Progenitor cell of endocrine pancreas (in vitro differentiated cells): Measurements from ENCODE around the gene SMARCAD1. TPM values are rescaled to one million over a fixed set of nuclear protein-coding genes. Genes with fewer than 3 reads are reported as not detected.
"Not testable (repeated sequence)": the region's sequence is repeated elsewhere in the genome, so short reads cannot be mapped to it uniquely, and the experiment has no call there.

Experiments used
- DNase-seq: peaks from one replicate; pipeline ENCODE4 v3.0.0; 2021; ENCODE audit warnings: low spot score; ENCODE audit not compliant: unreplicated experiment
- H3K27ac Mint-ChIP-seq: 2 replicates; pipeline ENCODE4 v1.8.0; 2021; ENCODE audit warnings: mild to moderate bottlenecking, moderate library complexity, mixed read lengths
- H3K27me3 Mint-ChIP-seq: 2 replicates; pipeline ENCODE4 v1.8.0; 2021; ENCODE audit warnings: mixed read lengths
- H3K36me3 Mint-ChIP-seq: 2 replicates; pipeline ENCODE4 v1.8.0; 2022; ENCODE audit warnings: mixed read lengths; ENCODE audit not compliant: insufficient read depth
- H3K4me1 Mint-ChIP-seq: 2 replicates; pipeline ENCODE4 v1.8.0; 2021; ENCODE audit warnings: low read depth, mixed read lengths
- H3K4me3 Mint-ChIP-seq: 2 replicates; pipeline ENCODE4 v1.8.0; 2021; ENCODE audit warnings: low read depth, mild to moderate bottlenecking, moderate library complexity, mixed read lengths
- H3K9me3 Mint-ChIP-seq: 2 replicates; pipeline ENCODE4 v1.8.0; 2021; ENCODE audit warnings: low read depth, mixed read lengths
- CTCF ChIP-seq: fragments of 200-600 bp; sonication (generic); IDR thresholded peaks from one replicate; pipeline ENCODE4 v1.5.0; 2021; ENCODE audit warnings: antibody characterized with exemption, mild to moderate bottlenecking; ENCODE audit not compliant: unreplicated experiment
- total RNA-seq: library from RNA; stranded (reverse); gene quantifications from 2 replicates; pipeline ENCODE4 v1.2.1, GENCODE V29; 2021

The SMARCAD1 gene
- total RNA-seq, 1 donor from 2014 or later, result 74.9 TPM

GRCh38 chr4:94307231-94307871 is 99.7 kb downstream of the SMARCAD1 start:
- Mint-ChIP-seq H3K36me3 (no peaks in the 10 kb centered on the region), H3K27me3 (no peaks in the 10 kb centered on the region), H3K9me3 (peaks cover 7% of the 10 kb centered on the region), H3K4me3 (no peak overlapping the region), H3K4me1 (peaks cover 8% of the 10 kb centered on the region), H3K27ac (no peak overlapping the region)
- TF ChIP-seq CTCF, result no peak
- no peak for DNase-seq

- H3K9me3 Mint-ChIP-seq, result peaks cover 34% of the 10 kb centered on the region
- H3K4me1 Mint-ChIP-seq, H3K27ac Mint-ChIP-seq, H3K4me3 Mint-ChIP-seq, H3K36me3 Mint-ChIP-seq, DNase-seq, H3K27me3 Mint-ChIP-seq: not testable (repeated sequence)
Observed at GRCh38 chr4:94319927-94320326, 112.3 kb downstream of the SMARCAD1 start.

- Mint-ChIP-seq H3K4me1 (no peaks in the 10 kb centered on the region), H3K27ac (no peak overlapping the region), H3K9me3 (peaks cover 39% of the 10 kb centered on the region), H3K4me3 (no peak overlapping the region), H3K36me3 (peaks cover 7% of the 10 kb centered on the region), H3K27me3 (peaks cover 4% of the 10 kb centered on the region)
- no peak for TF ChIP-seq CTCF
- no peak for DNase-seq
Observed at GRCh38 chr4:94325835-94326234, 118.2 kb downstream of the SMARCAD1 start.

GRCh38 chr4:94329933-94330332 is 122.3 kb downstream of the SMARCAD1 start:
- TF ChIP-seq CTCF, result no peak
- H3K27me3 Mint-ChIP-seq, result peaks cover 4% of the 10 kb centered on the region
- H3K36me3 Mint-ChIP-seq, result peaks cover 6% of the 10 kb centered on the region
- H3K9me3 Mint-ChIP-seq, result peaks cover 14% of the 10 kb centered on the region
- H3K4me3 Mint-ChIP-seq, result no peak overlapping the region
- DNase-seq, result no peak
- peaks cover 7% of the 10 kb centered on the region for H3K4me1 Mint-ChIP-seq
- no peak overlapping the region for H3K27ac Mint-ChIP-seq

GRCh38 chr4:94332983-94333590 is 125.4 kb downstream of the SMARCAD1 start:
- no peak overlapping the region for H3K4me3 Mint-ChIP-seq
- peaks cover 7% of the 10 kb centered on the region for H3K4me1 Mint-ChIP-seq
- peak; percentile 34 for TF ChIP-seq CTCF
- H3K27ac Mint-ChIP-seq, result peak overlapping the region; percentile 33
- DNase-seq, result no peak
- H3K27me3 Mint-ChIP-seq, result peaks cover 4% of the 10 kb centered on the region
- H3K9me3 Mint-ChIP-seq, result peaks cover 2% of the 10 kb centered on the region
- no peaks in the 10 kb centered on the region for H3K36me3 Mint-ChIP-seq

GRCh38 chr4:94333866-94334265 is 126.2 kb downstream of the SMARCAD1 start:
- Mint-ChIP-seq H3K36me3 (no peaks in the 10 kb centered on the region), H3K4me1 (peaks cover 7% of the 10 kb centered on the region), H3K27me3 (peaks cover 4% of the 10 kb centered on the region), H3K9me3 (peaks cover under 1% of the 10 kb centered on the region), H3K27ac (no peak overlapping the region), H3K4me3 (no peak overlapping the region)
- no peak for DNase-seq
- no peak for TF ChIP-seq CTCF
